OCI-LY7 (cell line): ENCODE results near the gene RAB11B. TPM values are rescaled to one million over a fixed set of nuclear protein-coding genes. Genes with fewer than 3 reads are reported as not detected.

Experiments
- BruUV-seq: library from RNA; stranded (reverse); fragments of 400-500 nt; replicated peaks from 2 replicates; lab custom pipeline; 2021; lab: Mats Ljungman, UMichigan
- CTCF ChIA-PET: fragments of 300-600 bp; sonication (Branson Sonifier 250); formaldehyde crosslinking; loops from one replicate; lab custom pipeline; 2022; ENCODE audit warnings: antibody characterized with exemption; ENCODE audit not compliant: unreplicated experiment; lab: Charles Lee
- POLR2A ChIA-PET: fragments of 300-600 bp; sonication (Branson Sonifier 250); formaldehyde crosslinking; loops from one replicate; lab custom pipeline; 2022; ENCODE audit warnings: antibody characterized with exemption; lab: Charles Lee
- DNase-seq: peaks from one replicate; pipeline ENCODE4 v3.0.0-alpha.2; 2015; ENCODE audit warnings: low spot score
- H2AFZ ChIP-seq: fragments of 200-600 bp; sonication (generic), shearing (Covaris generic); 2 replicates; pipeline ENCODE4 v1.6.1; 2014; ENCODE audit warnings: mild to moderate bottlenecking, antibody characterized with exemption, low read length, moderate library complexity
- H3K27ac ChIP-seq: fragments of 200-600 bp; sonication (generic); 2 replicates; pipeline ENCODE4 v1.5.1; 2014; ENCODE audit warnings: mixed run types, low read depth, mild to moderate bottlenecking, moderate library complexity, low read length, inconsistent platforms; ENCODE audit not compliant: poor library complexity, severe bottlenecking
- H3K36me3 ChIP-seq: fragments of 200-600 bp; sonication (generic); 2 replicates; pipeline ENCODE4 v1.6.1; 2014; ENCODE audit warnings: mild to moderate bottlenecking, antibody characterized with exemption, low read length, moderate library complexity, mixed read lengths; ENCODE audit not compliant: insufficient read depth
- H3K4me1 ChIP-seq: fragments of 200-600 bp; sonication (generic); 2 replicates; pipeline ENCODE4 v1.5.1; 2014; ENCODE audit warnings: mild to moderate bottlenecking, low read length; ENCODE audit not compliant: insufficient read depth, poor library complexity, severe bottlenecking
- H3K4me2 ChIP-seq: fragments of 200-600 bp; sonication (generic); 2 replicates; pipeline ENCODE4 v1.6.1; 2014; ENCODE audit warnings: mild to moderate bottlenecking, low read length
- H3K4me3 ChIP-seq: fragments of 200-600 bp; sonication (generic); 2 replicates; pipeline ENCODE4 v1.5.1; 2014; ENCODE audit warnings: mild to moderate bottlenecking, low read depth, low read length; ENCODE audit not compliant: poor library complexity, severe bottlenecking
- H3K79me2 ChIP-seq: fragments of 200-600 bp; sonication (generic); 2 replicates; pipeline ENCODE4 v1.6.1; 2016; ENCODE audit warnings: low read depth, mild to moderate bottlenecking, low read length, moderate library complexity, mixed read lengths; ENCODE audit not compliant: insufficient read depth
- H3K9me2 ChIP-seq: fragments of 200-600 bp; sonication (generic); 2 replicates; pipeline ENCODE4 v1.6.1; 2016; ENCODE audit warnings: mild to moderate bottlenecking, low read length, mixed read lengths; ENCODE audit not compliant: insufficient read depth
- H3K9me3 ChIP-seq: fragments of 200-600 bp; sonication (generic); 2 replicates; pipeline ENCODE4 v1.6.1; 2014; ENCODE audit warnings: mild to moderate bottlenecking, mixed run types, low read length, mixed read lengths
- H4K20me1 ChIP-seq: fragments of 200-600 bp; sonication (generic); 2 replicates; pipeline ENCODE4 v1.6.1; 2014; ENCODE audit warnings: mild to moderate bottlenecking, antibody characterized with exemption, low read length, moderate library complexity, mixed read lengths; ENCODE audit not compliant: insufficient read depth
- EZH2phosphoT487 ChIP-seq: fragments of 200-600 bp; sonication (generic); IDR thresholded peaks from 2 replicates; pipeline ENCODE4 v1.6.1; 2018; ENCODE audit warnings: low read depth, borderline replicate concordance, mild to moderate bottlenecking, mixed run types, antibody characterized with exemption, low read length, moderate library complexity, mixed read lengths
- intact Hi-C: fragments of 100-400 bp; cut with micrococcal nuclease; formaldehyde crosslinking; loops from one replicate; pipeline ENCODE4 v1.10.0; 2022; ENCODE audit not compliant: unreplicated experiment
- total RNA-seq, 2 experiments: library from RNA; depleted of rRNA in 1 of 2; stranded (reverse); fragments of >200 nt in 1 of 2; shearing (Covaris generic) in 1 of 2; gene quantifications; 2 replicates each; pipeline ENCODE4 v1.2.3, GENCODE V29; 2014 to 2022
- TF ChIP-seq, protein P1 (sequence below): fragments of 200-600 bp; sonication (generic); conservative IDR thresholded peaks from 2 replicates; pipeline ENCODE4 v1.5.1; 2014; ENCODE audit warnings: mild to moderate bottlenecking, antibody characterized with exemption, low read length, moderate library complexity, mixed read lengths

Gene RAB11B
- total RNA-seq, 2 experiments from 2014 or later = 24.5 to 84.9 TPM

DNA sequence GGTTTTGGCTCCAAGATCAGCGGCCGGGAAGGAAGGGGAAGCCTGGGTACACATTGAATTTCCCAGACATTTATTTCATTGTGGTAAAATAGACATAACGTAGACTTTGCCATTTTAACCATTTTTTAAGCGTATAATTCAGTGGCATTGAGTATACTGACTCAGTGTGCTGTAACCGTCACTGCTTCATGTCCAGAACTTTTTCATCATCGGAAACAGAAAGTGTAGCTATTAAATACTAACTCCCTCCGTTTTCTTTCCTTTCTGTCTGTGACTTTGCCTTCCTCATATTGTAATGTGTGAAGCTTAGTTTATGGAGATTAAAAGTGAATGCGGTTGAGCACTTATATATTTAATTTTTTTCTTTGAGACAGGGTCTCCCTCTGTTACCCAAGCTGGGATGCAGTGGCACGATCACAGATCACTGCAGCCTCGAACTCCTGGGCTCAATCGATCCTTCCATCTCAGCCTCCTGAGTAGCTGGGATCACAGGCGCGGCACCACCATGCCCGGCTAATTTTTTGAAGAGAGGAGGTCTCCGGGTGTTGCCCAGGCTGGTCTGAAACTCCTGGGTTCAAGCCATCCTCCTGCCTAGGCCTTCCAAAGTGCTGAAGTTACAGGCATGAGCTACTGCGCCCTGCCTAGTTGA lies 56.0 kb downstream of the RAB11B start:
- Histone ChIP-seq H4K20me1 (peaks cover 36% of the 10 kb centered on the region), H3K4me2 (peak overlapping the region; percentile 88), H3K4me3 (peak overlapping the region; percentile 96), H3K9me2 (no peaks in the 10 kb centered on the region), H3K9me3 (no peaks in the 10 kb centered on the region), H3K27ac (peak overlapping the region; percentile 83), H3K79me2 (peaks cover 64% of the 10 kb centered on the region), H3K36me3 (peaks cover 45% of the 10 kb centered on the region), H2AFZ (no peak overlapping the region), H3K4me1 (peaks cover 47% of the 10 kb centered on the region)
- DNase-seq = no peak
- intact Hi-C loops = no loop called here
- POLR2A ChIA-PET = interaction anchor here (1.0 to 1.5 kb wide), 4 partner anchors 12 to 68 kb away, joined by 3 to 16 read pairs (median 4); partner anchors contain the start of genes MARCHF2 and ZNF414
- CTCF ChIA-PET = interaction anchor here (0.6 kb wide), 1 partner anchor 125 kb away, joined by 5 read pairs; the partner anchor contains the start of genes NDUFA7 and RPS28
- TSS peak; percentile 70 for BruUV-seq
- TF ChIP-seq, protein P1, sequence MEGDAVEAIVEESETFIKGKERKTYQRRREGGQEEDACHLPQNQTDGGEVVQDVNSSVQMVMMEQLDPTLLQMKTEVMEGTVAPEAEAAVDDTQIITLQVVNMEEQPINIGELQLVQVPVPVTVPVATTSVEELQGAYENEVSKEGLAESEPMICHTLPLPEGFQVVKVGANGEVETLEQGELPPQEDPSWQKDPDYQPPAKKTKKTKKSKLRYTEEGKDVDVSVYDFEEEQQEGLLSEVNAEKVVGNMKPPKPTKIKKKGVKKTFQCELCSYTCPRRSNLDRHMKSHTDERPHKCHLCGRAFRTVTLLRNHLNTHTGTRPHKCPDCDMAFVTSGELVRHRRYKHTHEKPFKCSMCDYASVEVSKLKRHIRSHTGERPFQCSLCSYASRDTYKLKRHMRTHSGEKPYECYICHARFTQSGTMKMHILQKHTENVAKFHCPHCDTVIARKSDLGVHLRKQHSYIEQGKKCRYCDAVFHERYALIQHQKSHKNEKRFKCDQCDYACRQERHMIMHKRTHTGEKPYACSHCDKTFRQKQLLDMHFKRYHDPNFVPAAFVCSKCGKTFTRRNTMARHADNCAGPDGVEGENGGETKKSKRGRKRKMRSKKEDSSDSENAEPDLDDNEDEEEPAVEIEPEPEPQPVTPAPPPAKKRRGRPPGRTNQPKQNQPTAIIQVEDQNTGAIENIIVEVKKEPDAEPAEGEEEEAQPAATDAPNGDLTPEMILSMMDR = no peak
- no peak for TF ChIP-seq EZH2phosphoT487

DNA sequence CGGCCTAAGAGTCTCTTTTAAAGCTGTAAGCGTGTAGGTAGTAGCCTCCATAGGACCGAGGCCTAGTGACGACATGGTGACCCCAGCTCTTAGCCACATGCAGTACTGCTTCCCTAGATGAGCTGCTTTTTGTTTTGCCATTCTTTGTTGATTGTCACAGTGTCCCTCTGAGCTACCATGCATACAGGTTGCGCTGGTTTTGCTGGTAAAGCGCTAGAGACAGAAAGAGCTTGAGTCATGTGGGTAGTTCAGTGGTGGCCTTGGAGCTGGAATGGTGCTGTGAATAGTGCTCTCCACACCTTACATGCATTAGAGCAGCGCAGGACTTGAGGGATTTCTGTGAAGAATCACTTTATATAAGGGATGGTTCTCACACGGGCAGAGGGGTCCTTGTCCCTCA lies 59.7 kb downstream of the RAB11B start:
- intact Hi-C loops = no loop called here
- peaks cover 71% of the 10 kb centered on the region for H3K4me1 ChIP-seq
- CTCF ChIA-PET = interaction anchor here (0.5 kb wide), 1 partner anchor 118 kb away, joined by 7 read pairs; no protein-coding TSS in a partner anchor

More for the DNA sequence above, 59.7 kb downstream of the RAB11B start:
- BruUV-seq = no TSS peak
- Histone ChIP-seq H3K4me3 (no peak overlapping the region), H3K9me2 (no peaks in the 10 kb centered on the region), H3K79me2 (peaks cover 100% of the 10 kb centered on the region), H4K20me1 (peaks cover 68% of the 10 kb centered on the region), H3K27ac (no peak overlapping the region), H2AFZ (no peak overlapping the region), H3K4me2 (peak overlapping the region; percentile 43; the same call in 1 of the 2 replicates), H3K9me3 (no peaks in the 10 kb centered on the region), H3K36me3 (peaks cover 82% of the 10 kb centered on the region)
- POLR2A ChIA-PET = interaction anchor here (1.5 kb wide), 1 partner anchor 22 kb away, joined by 3 read pairs; no protein-coding TSS in a partner anchor
- TF ChIP-seq, protein P1 = no peak
- no peak for TF ChIP-seq EZH2phosphoT487
- DNase-seq = no peak
